ENCODE data around the gene COL7A1.

COL7A1 gene

DNA sequence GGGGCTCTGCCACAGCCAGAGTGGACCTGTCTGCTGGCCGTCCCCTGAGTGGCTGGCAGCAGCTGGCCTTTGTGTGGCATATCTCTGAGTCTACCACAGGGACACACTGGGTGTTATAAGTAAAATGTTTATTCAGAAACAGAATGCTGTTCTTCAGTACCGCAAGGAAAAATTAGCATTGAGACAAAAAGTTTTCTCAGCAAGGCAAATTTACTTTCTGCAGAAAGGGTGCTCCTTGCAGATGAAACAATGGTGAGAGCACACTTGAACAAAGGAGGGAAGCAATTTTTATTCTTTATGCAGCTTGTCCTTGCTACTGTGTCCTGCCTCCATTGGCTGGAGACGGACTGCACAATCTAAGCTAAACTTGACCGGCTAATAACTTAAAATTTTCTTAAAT, 22.4 kb upstream of the COL7A1 start:
- no peak for DNase-seq

DNA sequence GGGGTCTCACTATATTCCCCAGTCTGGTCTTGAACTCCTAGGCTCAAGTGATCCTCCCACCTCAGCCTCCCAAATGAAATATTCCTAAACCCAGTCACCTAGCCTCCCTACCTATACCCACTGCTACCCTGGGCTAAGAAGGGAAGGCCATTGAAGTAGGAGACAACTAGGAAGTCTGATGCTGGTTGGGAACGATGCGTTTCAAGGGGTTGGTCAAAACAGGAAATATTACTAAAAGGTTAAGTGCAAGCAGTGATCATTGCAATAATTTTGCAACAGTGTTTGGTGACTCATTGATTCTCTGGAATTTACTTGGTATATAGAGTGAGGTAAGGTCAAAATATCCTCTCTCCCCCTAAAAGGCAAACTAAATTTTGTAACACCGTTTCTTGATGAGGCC, 18.9 kb upstream of the COL7A1 start:
- DNase-seq: no peak

- no peak for DNase-seq
These were observed 17.2 kb upstream of the COL7A1 start for GRCh38 chr3:48612309-48612708.

DNA sequence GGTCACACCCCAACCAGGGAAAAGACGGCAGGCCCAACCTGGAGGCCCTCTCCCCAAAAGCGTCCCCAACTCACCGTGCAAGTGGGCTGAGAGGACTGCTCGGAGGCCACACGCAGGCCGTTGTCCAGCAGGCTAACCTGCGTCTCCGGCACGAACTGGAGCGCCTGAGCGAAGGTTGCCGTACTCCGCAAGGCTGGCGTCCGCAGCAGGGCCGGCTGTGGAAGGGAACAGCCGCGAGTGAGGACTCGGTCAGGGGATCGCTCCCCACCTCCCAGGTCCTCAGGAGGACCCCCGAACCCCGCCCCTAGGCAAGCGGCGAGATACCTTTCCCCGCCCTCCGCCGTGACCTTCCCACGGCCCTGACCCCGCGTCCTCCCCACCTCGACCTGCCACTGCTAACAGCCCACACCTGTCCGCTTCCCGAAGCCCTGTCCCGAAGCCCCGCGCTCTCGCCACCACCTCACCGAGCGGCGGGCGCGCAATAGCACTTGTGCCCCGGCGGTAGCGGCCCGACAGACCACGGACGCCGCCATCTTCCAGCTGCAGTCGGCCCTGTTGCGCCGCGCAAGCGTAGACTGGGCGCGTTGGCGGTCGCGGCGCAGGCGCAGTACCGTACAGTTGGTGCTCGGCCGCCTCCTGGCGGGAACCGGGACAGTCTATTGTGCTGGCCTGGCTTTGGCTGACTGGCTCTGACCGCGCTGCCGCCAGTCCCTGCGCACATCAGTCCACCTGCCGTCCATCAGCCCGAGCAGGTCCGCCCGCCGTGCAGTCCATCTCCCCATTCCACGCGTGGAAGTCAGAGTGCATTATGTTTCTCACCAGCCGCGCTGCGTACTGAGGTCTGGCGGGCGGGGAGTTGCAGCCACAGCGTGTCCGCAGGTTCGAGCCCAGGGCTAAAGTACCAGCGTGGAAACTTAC, 14.2 kb upstream of the COL7A1 start, which contains the start of gene UQCRC1:
TSS of gene UQCRC1 (minus strand) at position 559 of the 918 bp plus-strand sequence. CDS start at position 533, 26 bp downstream.
- peak; percentile 95 for DNase-seq

DNA sequence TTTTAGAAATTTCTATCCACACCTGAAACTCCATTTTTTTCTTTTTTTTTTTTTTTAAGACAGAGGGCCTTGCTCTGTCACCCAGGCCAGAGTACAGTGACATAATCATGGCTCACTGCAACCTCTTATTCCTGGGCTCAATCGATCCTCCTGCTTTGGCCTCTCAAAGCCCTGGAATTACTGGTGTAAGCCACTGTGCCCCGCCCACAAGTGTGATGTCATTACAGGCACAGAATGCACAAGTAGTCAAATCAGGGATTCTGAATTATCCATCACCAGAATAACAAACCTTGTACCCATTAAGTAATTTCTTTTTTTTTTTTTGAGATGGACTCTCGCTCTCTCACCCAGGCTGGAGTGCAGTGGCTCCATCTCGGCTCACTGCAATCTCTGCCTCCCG, 12.4 kb upstream of the COL7A1 start:
- no peak for DNase-seq

DNA sequence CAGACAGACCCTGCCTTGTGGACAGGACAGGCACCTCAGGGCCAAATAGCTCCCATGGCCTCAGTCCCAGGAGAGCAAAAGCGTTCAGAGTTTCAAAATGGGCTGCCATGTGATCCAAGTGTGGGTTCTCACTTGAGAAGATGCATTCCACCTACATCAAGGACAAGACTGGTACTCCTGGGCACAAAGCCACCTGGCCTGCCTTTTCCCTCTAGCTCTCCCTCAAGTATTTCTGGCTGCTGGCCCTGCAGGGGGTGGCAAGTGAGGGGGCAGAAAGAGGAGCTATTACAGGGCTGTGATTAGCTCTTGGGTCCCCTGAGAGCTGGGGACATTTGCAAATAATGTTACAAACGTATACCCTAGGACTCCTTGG, 6.5 kb upstream of the COL7A1 start:
- no peak for DNase-seq

GRCh38 chr3:48600711-48601621, 5.8 kb upstream of the COL7A1 start:
- no peak for DNase-seq

DNA sequence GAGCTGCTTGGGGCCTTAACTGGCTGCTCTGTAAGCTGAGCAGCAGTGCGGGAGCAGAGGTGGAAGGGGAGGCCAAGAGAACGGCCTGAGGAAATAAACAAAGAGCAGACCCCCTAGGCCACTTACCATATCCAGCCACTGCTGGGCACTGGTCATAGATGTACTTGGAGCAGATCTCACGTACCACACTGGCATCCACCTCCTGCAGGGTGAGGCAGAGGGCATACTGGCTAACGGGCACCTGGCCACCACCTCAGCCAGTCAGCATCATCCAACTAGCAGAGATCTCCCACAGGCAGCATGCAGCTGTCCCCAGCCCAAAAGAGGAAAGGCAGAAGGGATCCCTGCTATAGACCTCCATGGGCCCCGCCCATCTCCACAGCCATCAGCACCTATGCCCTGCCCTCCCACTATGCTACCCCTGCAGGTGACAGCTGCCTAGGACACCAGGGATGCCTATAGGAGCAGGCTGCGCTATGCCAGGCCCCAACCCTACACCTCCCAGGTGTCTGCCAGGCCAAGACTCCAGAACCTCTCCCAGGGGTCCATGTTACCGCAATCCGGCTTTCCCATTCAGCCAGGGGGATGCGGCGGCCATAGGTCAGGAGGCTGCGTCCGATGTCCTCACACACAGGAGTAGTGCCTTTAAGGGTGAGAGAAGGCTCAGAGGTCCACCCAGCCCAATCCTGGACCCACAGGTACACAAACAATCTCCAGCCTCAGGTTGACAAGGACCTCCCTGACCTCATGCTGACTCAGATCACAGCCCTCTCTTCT, 4.6 kb upstream of the COL7A1 start:
- DNase-seq: no peak

DNA sequence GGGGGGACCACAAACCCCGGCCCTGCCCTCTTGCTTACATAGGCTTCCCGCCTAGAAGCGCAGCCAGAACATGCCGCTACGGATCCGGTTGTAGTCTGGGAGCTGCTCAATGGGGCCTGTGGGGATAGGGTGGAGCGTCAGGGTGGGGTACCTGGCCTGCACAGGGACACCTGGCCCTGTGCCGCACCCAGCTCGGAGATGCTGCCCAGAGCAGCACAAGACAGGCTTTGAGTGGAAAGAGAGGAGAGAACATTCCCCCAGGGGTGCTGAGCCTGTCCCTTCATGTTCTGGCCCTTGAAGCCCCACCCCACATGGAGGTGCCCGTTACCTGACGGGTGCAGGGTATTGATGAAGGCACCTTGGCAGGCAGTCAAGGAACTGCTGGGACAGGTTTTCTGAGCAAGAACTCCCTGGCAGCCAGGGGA, 4.0 kb upstream of the COL7A1 start:
- DNase-seq: no peak

DNA sequence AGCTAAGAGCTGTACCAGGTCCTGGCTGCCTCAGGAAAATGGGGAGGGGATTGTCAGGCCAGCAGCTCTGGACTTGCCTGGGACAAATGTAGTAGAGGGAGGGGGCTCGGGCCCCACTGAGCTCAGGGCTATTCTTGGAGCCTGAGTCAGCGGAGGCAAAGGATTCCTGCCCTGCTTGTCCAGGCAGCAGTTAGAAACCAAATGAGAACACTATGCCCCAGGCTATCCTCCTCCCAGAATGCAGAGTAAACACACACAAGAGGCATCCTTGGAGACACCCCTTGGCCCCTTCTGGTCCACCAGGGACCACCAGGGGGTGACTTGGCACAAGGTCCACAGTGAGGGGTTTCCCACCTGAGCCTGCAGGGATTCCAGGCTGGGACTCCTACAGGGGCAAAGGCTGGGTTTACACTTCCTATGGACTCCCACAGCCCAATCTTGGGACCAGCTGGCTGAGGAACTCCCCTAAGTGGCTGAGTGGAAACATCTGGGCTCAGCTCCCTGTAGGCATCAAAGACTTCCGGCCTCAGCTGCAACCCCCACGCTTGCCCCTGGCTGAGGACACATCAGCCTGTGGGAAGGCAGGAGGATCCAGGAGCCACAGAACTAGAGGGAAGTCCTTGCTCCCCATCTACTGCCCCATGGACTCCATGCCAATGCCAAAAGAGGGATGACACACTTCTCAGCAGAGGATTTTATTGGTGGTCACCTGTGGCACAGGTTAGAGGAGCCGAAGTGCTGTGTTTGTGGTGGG, 3.4 kb upstream of the COL7A1 start:
- DNase-seq: no peak

GRCh38 chr3:48597408-48597800, 2.3 kb upstream of the COL7A1 start:
- no peak for DNase-seq

DNA sequence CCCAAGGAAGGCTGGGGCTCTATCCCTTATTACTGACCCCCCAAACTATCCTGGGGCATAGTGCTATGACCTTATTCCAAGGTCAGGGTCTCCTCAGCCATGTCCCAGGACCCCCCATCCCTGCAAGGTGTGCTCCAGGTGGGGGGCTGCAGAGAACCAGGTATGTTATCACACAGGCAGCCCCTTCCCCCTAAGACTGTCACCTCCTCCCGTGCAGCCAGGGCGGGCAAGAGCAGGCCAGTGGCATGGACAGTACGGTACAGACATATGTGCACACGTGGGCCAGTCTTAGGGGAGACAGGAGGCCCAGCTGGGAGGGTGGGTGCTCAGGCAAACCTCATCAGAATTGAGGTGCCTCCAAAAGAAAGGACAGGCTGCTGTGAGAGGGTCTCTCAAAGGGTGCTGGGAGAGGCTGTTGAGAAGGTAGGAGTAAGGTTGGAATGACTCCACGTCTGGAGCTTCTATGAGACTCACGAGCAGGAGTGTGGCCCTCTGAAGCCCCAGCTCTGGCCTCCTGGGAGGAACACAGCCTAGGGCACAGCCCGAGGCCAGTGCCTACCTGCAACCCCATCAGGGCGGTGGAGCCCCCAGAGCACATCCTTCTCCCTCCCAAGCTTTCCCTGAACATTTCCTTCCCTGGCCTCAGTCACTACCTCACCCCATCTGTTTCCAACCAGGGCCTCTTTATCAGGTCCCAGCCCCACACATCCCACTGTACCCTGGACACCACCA, 1.7 kb upstream of the COL7A1 start:
- no peak for DNase-seq

DNA sequence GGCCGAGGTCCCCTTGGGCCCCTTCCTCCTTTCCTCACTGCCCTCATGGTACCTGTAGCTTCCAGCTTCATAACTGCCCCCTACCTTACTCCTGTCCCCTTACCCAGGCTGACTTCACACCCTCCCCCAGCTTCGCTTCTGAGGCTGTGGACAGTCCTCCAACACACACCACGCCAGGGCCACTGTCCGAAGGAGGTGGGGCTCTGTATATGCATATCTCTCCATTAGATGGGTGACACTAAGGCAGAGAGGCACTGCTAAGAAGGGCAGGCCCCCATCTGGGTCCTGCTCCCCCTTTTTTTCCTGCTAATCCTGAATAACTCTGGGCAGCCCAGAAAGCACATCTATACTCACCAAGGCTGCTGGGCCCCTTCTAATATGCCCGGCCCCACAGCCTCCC, 1.0 kb upstream of the COL7A1 start:
- no peak for DNase-seq

- no peak for DNase-seq
These were observed 495 bp upstream of the COL7A1 start for GRCh38 chr3:48595526-48596121.

GRCh38 chr3:48594417-48595049, 596 bp downstream of the COL7A1 start:
- no peak for DNase-seq

- DNase-seq: no peak
These were observed 1.8 kb downstream of the COL7A1 start for GRCh38 chr3:48593337-48593736.

- DNase-seq: no peak
These were observed 2.5 kb downstream of the COL7A1 start for GRCh38 chr3:48592519-48593087.

GRCh38 chr3:48591886-48592518, 3.1 kb downstream of the COL7A1 start:
- DNase-seq: no peak

DNA sequence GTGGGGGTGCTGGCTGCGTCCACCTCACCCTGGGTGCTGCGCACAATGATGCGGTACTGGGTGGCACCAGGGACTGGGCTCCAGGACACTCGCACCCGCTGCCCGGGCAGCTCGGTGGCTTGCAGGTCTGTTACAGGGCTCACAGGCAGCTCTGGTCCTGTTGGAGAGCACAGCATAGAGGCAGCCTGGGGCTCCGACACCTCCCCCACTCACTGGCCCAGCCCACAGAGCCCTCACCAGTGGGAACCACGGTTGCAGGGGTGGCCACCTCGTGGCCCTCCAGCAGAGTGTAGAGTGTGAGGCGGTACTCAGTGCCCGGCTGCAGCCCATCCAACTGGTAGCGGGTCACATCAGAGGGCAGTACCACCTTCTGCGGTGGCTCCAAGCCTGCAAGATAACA, 3.7 kb downstream of the COL7A1 start:
- no peak for DNase-seq

DNA sequence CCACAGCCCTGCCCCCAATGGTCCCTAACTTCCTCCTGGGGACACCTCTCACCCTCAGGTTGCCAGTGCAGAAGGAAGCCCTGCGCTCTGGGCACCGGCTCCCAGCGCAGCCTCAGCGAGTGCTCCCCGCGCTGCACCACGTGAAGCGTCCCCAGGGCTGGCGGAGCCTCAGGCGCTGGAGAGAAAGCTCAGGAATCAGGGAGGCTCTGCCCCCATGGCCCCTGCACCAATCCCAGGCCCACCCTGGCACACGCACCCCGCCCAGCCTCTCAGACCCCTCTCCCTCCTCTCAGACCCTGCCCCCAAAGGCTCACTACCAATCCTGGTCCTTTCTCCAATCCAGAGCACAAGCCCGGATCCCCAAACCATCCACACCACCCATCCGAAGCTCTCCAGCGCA, 6.9 kb downstream of the COL7A1 start:
- no peak for DNase-seq
